ENCODE measurements around the gene TRIM52. TPM values are rescaled to one million over a fixed set of nuclear protein-coding genes. Genes with fewer than 3 reads are reported as not detected.

The TRIM52 gene
- total and polyA plus RNA-seq, 10 of the 15 experiments (the other 5 are each of a cell fraction or from before 2014, with no cell fraction given): 1.4 to 24.3 (median 8.1) TPM

- TF ChIP-seq REST (IDR thresholded peaks at IDR 0.05; ENCODE audit: low read depth, low read length) (no peak), ELK1 (IDR thresholded peaks at IDR 0.05; ENCODE audit: low read depth, low read length) (no peak), GATAD2B (conservative IDR thresholded peaks at IDR 0.05; ENCODE audit: low read depth) (no peak), MXI1 (IDR thresholded peaks at IDR 0.05; ENCODE audit: low read depth, low read length) (no peak), PML (IDR thresholded peaks at IDR 0.05; ENCODE audit: low read length) (peak; percentile 73)
These were observed 25.1 kb downstream of the TRIM52 start (continued) for GRCh38 chr5:181235689-181236366.

- H2AFZ ChIP-seq (ENCODE audit: control insufficient read depth, low read depth, low read length): no peak overlapping the region
- H3K27ac ChIP-seq (ENCODE audit: control insufficient read depth, insufficient read depth): no peak overlapping the region
- RAD21 ChIA-PET (ENCODE audit: unreplicated experiment): no interaction called here
- WGBS (ENCODE audit: insufficient coverage, insufficient replicate concordance, low lambda C conversion rate, missing lambda C conversion rate): 58% methylated on average over 5 of the region's 5 CpGs
- H3K9ac ChIP-seq (ENCODE audit: control insufficient read depth, insufficient read depth, low read length): no peak overlapping the region
- peaks cover 23% of the 10 kb centered on the region for H3K79me2 ChIP-seq (ENCODE audit: control insufficient read depth, insufficient read depth, low read length)
- H3K36me3 ChIP-seq (ENCODE audit: control insufficient read depth in 2 of 2, insufficient read depth in 2 of 2, low read length in 1 of 2): peaks cover 37 to 50% of the 10 kb centered on the region in 2 experiments
- POLR2A ChIA-PET: interaction anchor here (1.2 to 3.0 kb wide), 2 partner anchors 11 to 16 kb away, joined by 3 to 10 read pairs; no protein-coding TSS in a partner anchor
- no peaks in the 10 kb centered on the region for H3K27me3 ChIP-seq (replicated peaks in 1 of 2; ENCODE audit: control insufficient read depth in 2 of 2, insufficient read depth in 2 of 2, low read length in 1 of 2)
- H3K4me1 ChIP-seq (ENCODE audit: control insufficient read depth, insufficient read depth, low read length): peaks cover 3% of the 10 kb centered on the region; the same call in 1 of the 2 replicates
- in situ Hi-C loops (cut with MboI): no loop called here
- DNase-seq (ENCODE audit: low read depth, low spot score): no peak
- CTCF ChIA-PET: interaction anchor here (0.9 kb wide), 1 partner anchor 51 kb away, joined by 4 read pairs; no protein-coding TSS in a partner anchor
- no peak overlapping the region for H3K4me3 ChIP-seq
- no peak for FAIRE-seq
- ATAC-seq: no peak
- H4K20me1 ChIP-seq (ENCODE audit: control insufficient read depth, insufficient read depth): peaks cover 10% of the 10 kb centered on the region
- intact Hi-C loops (cut with micrococcal nuclease; ENCODE audit: unreplicated experiment): no loop called here
- SMC1A ChIA-PET (ENCODE audit: uncharacterized antibody, unreplicated experiment): interaction anchor here (0.9 to 1.1 kb wide), 2 partner anchors 9 to 14 kb away, joined by 3 read pairs; partner anchors contain the start of gene RACK1
- H3K9me3 ChIP-seq (replicated peaks; ENCODE audit: control insufficient read depth, insufficient read depth, low read length): no peaks in the 10 kb centered on the region
- TSS peak; percentile 59 for BruUV-seq (replicated peaks)
- H3K4me2 ChIP-seq (ENCODE audit: control insufficient read depth, insufficient read depth): no peak overlapping the region
- TF ChIP-seq ATF2 (IDR thresholded peaks at IDR 0.05; ENCODE audit: low read length): peak; percentile 34; the same call in 1 of the 2 replicates
- peak; percentile 67 for TF ChIP-seq PML (IDR thresholded peaks at IDR 0.05; ENCODE audit: low read length)
- no peak for TF ChIP-seq CREM (IDR thresholded peaks at IDR 0.05; ENCODE audit: low read depth)
- peak; percentile 26; the same call in 1 of the 2 replicates for TF ChIP-seq FOXM1 (IDR thresholded peaks at IDR 0.05; ENCODE audit: low read depth, low read length)
- TF ChIP-seq TAF1 (IDR thresholded peaks at IDR 0.05; ENCODE audit: borderline replicate concordance, low read depth, low read length): no peak
- no peak for TF ChIP-seq USF1 (IDR thresholded peaks at IDR 0.05; ENCODE audit: borderline replicate concordance, extremely low read length, insufficient read depth, low read depth, low read length)
- TF ChIP-seq IRF4 (IDR thresholded peaks at IDR 0.05; ENCODE audit: low read depth, low read length): no peak
- TF ChIP-seq NFIC (IDR thresholded peaks at IDR 0.05; ENCODE audit: low read depth, low read length): peak; percentile 55
- no peak for TF ChIP-seq MTA2 (IDR thresholded peaks at IDR 0.05; ENCODE audit: low read depth)
- TF ChIP-seq RAD51 (IDR thresholded peaks at IDR 0.05): no peak
- peak; percentile 39; the same call in 1 of the 2 replicates for TF ChIP-seq RUNX3 (IDR thresholded peaks at IDR 0.05; ENCODE audit: low read length)
These were observed 25.6 kb downstream of the TRIM52 start for GRCh38 chr5:181235323-181235688.

All from GM12878 (cell line).